Measurements from ENCODE around the gene NOVA2. TPM values are rescaled to one million over a fixed set of nuclear protein-coding genes. Genes with fewer than 3 reads are reported as not detected.

NOVA2 gene
- polyA plus RNA-seq, 1 of the 3 experiments (the other 2 are of a cell fraction), result 1.9 TPM

DNA sequence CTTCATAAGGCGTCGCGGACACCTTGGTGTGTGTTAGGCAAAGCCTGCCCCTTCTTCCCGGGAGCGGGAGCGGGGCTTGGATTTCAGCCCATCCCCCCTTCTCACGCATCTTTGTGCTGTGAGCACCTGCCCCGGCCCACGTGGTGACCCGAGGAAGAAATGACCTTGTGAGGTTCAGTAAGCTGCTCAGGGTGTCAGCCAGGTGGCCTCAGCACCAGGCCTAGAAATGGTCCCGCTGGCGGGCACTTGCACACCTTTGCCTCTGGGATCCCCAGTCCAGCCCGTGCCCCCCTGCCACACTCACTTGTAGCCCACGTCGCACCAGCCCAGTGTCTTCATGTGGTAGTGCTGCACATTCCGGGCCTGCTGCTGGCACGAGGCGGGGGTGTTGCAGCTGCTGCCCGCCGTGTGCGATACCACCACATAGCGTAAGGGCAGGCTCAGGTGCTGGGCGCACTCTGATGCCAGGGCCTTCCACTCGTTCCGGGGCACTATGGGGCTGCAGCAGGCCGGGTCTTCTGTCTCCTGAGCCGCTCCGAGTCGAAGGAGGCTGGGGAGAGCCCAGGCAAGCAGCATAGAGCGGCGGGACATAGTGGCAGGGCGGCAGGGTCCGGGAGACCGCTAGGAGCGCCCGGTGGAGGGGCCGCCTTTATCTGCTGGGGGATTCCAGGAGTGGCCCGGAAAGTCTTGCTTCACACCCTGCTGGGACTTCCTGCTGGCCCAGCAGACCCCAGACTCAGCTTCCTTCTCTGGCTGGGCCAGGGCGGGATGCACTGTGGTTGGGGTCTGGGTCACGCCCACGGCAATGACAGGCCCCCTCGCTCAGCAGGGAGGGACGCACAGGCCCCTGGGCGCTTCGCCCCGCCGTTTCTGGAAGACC, 49.0 kb upstream of the NOVA2 start, which contains the start of gene PGLYRP1:
Gene PGLYRP1 (minus strand): TSS at position 623 of the 880 bp plus-strand sequence. CDS start 32 bp downstream, at position 591.
- Histone ChIP-seq H3K9me3 (no peaks in the 10 kb centered on the region), H4K20me1 (ENCODE audit: insufficient read depth) (peaks cover 16% of the 10 kb centered on the region), H2AFZ (ENCODE audit: low read depth) (no peak within 1 kb of the TSS), H3K4me2 (no peak within 1 kb of the TSS), H3K9ac (no peak within 1 kb of the TSS), H3F3A (replicated peaks; ENCODE audit: insufficient read depth) (peaks cover 15% of the 10 kb centered on the region), H3K9me2 (no peaks in the 10 kb centered on the region), H3K27me3 (ENCODE audit: insufficient read depth) (no peaks in the 10 kb centered on the region), H3K4me1 (ENCODE audit: control insufficient read depth in 1 of 2, insufficient read depth in 2 of 2, low read depth in 1 of 2, low read length in 1 of 2) (no peaks in the 10 kb centered on the region), H3K4me3 (ENCODE audit: low read depth in 2 of 2, low read length in 1 of 2) (no peak within 1 kb of the TSS), H3K27ac (ENCODE audit: low read depth in 2 of 2, low read length in 1 of 2) (no peak within 1 kb of the TSS), H3K79me2 (ENCODE audit: insufficient read depth) (no peaks in the 10 kb centered on the region), H3K36me3 (replicated peaks in 1 of 2; ENCODE audit: control insufficient read depth in 1 of 2, insufficient read depth in 2 of 2, low read length in 1 of 2) (no peaks in the 10 kb centered on the region)
- TF ChIP-seq, protein P1, sequence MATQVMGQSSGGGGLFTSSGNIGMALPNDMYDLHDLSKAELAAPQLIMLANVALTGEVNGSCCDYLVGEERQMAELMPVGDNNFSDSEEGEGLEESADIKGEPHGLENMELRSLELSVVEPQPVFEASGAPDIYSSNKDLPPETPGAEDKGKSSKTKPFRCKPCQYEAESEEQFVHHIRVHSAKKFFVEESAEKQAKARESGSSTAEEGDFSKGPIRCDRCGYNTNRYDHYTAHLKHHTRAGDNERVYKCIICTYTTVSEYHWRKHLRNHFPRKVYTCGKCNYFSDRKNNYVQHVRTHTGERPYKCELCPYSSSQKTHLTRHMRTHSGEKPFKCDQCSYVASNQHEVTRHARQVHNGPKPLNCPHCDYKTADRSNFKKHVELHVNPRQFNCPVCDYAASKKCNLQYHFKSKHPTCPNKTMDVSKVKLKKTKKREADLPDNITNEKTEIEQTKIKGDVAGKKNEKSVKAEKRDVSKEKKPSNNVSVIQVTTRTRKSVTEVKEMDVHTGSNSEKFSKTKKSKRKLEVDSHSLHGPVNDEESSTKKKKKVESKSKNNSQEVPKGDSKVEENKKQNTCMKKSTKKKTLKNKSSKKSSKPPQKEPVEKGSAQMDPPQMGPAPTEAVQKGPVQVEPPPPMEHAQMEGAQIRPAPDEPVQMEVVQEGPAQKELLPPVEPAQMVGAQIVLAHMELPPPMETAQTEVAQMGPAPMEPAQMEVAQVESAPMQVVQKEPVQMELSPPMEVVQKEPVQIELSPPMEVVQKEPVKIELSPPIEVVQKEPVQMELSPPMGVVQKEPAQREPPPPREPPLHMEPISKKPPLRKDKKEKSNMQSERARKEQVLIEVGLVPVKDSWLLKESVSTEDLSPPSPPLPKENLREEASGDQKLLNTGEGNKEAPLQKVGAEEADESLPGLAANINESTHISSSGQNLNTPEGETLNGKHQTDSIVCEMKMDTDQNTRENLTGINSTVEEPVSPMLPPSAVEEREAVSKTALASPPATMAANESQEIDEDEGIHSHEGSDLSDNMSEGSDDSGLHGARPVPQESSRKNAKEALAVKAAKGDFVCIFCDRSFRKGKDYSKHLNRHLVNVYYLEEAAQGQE (IDR thresholded peaks at IDR 0.05; ENCODE audit: low read depth, low read length), result no peak
- TF ChIP-seq FOXJ3 (CRISPR knock-in tag; IDR thresholded peaks at IDR 0.05), result no peak
- TF ChIP-seq, protein P2, sequence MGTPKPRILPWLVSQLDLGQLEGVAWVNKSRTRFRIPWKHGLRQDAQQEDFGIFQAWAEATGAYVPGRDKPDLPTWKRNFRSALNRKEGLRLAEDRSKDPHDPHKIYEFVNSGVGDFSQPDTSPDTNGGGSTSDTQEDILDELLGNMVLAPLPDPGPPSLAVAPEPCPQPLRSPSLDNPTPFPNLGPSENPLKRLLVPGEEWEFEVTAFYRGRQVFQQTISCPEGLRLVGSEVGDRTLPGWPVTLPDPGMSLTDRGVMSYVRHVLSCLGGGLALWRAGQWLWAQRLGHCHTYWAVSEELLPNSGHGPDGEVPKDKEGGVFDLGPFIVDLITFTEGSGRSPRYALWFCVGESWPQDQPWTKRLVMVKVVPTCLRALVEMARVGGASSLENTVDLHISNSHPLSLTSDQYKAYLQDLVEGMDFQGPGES (IDR thresholded peaks at IDR 0.05; ENCODE audit: low read depth, low read length), result no peak
- TF ChIP-seq NFIC (IDR thresholded peaks at IDR 0.05; ENCODE audit: borderline replicate concordance), result no peak
- TF ChIP-seq GATA2 (CRISPR knock-in tag; IDR thresholded peaks at IDR 0.05), result no peak
- TF ChIP-seq RFX5 (IDR thresholded peaks at IDR 0.05; ENCODE audit: low read length), result no peak
- no peak for TF ChIP-seq TCF12 (IDR thresholded peaks at IDR 0.05)
- WGBS (ENCODE audit: low lambda C conversion rate), result 83% methylated on average over 42 of the region's 47 CpGs
- ChIA-PET CTCF (interaction anchor here (1.3 to 2.6 kb wide), 4 partner anchors 13 to 242 kb away, joined by 4 to 11 read pairs (median 5); no protein-coding TSS in a partner anchor), POLR2A (no interaction called here)
- DNase-seq, result no peak

DNA sequence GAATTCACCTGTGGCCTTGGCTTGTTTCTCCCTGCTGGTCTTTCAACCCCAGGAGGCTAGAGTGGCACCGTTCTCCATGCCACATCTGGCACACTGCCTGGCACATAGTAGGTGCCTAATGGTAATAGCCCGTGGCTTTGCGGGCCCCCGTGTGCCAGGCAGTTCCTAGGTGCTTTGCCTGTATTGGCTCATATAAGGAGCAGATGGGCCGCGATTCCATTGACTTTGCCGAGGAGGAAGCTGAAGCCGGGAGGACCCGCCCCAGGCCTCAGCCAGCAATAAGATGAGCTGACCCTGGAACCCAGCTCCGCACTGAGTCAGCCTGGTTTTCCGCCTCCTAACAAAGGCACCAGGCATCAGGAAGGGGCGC, 48.4 kb upstream of the NOVA2 start:
- Histone ChIP-seq H3K27ac (ENCODE audit: low read depth in 2 of 2, low read length in 1 of 2) (no peak overlapping the region), H3F3A (replicated peaks; ENCODE audit: insufficient read depth) (peaks cover 15% of the 10 kb centered on the region), H3K4me2 (no peak overlapping the region), H3K9me2 (no peaks in the 10 kb centered on the region), H3K9me3 (no peaks in the 10 kb centered on the region), H3K36me3 (replicated peaks in 1 of 2; ENCODE audit: control insufficient read depth in 1 of 2, insufficient read depth in 2 of 2, low read length in 1 of 2) (no peaks in the 10 kb centered on the region), H3K27me3 (ENCODE audit: insufficient read depth) (no peaks in the 10 kb centered on the region), H3K79me2 (ENCODE audit: insufficient read depth) (no peaks in the 10 kb centered on the region), H4K20me1 (ENCODE audit: insufficient read depth) (peaks cover 18% of the 10 kb centered on the region), H3K4me1 (ENCODE audit: control insufficient read depth in 1 of 2, insufficient read depth in 2 of 2, low read depth in 1 of 2, low read length in 1 of 2) (no peaks in the 10 kb centered on the region), H2AFZ (ENCODE audit: low read depth) (no peak overlapping the region), H3K4me3 (ENCODE audit: low read depth in 2 of 2, low read length in 1 of 2) (no peak overlapping the region), H3K9ac (no peak overlapping the region)
- DNase-seq, result no peak
- TF ChIP-seq, protein P2 (IDR thresholded peaks at IDR 0.05; ENCODE audit: low read depth, low read length), result no peak
- TF ChIP-seq TEAD4 (IDR thresholded peaks at IDR 0.05; ENCODE audit: borderline replicate concordance, insufficient read depth) (no peak), RCOR1 (IDR thresholded peaks at IDR 0.05; ENCODE audit: low read length) (no peak), FOXM1 (IDR thresholded peaks at IDR 0.05; ENCODE audit: low read depth) (no peak), TCF12 (IDR thresholded peaks at IDR 0.05) (no peak), ELF1 (IDR thresholded peaks at IDR 0.05) (no peak), SMC3 (IDR thresholded peaks at IDR 0.05; ENCODE audit: low read depth, low read length) (no peak), GABPA (IDR thresholded peaks at IDR 0.05; ENCODE audit: low read depth) (no peak), POLR2AphosphoS5 (IDR thresholded peaks at IDR 0.05; ENCODE audit: low read depth, low read length) (no peak), FOXJ3 (CRISPR knock-in tag; IDR thresholded peaks at IDR 0.05) (no peak), SIN3A (IDR thresholded peaks at IDR 0.05; ENCODE audit: borderline replicate concordance, low read depth, low read length) (no peak), MEF2A (IDR thresholded peaks at IDR 0.05; ENCODE audit: borderline replicate concordance, low read depth) (no peak), GATA2 (CRISPR knock-in tag; IDR thresholded peaks at IDR 0.05) (no peak), EP300 (IDR thresholded peaks at IDR 0.05; ENCODE audit: borderline replicate concordance in 1 of 2, low read depth in 1 of 2, low read length in 1 of 2) (no peak)
- WGBS (ENCODE audit: low lambda C conversion rate), result 80% methylated on average over 7 of the region's 12 CpGs
- ChIA-PET POLR2A (no interaction called here), CTCF (interaction anchor here (1.2 to 2.6 kb wide), 5 partner anchors 13 to 242 kb away, joined by 4 to 11 read pairs (median 4); no protein-coding TSS in a partner anchor)
